ENCODE data around the gene PTPN18.

The PTPN18 gene

GRCh38 chr2:130355578-130356431, at the start of gene PTPN18:
Gene PTPN18 (plus strand): TSS chr2:130356056. CDS start chr2:130356108, 52 bp downstream.
- no peaks in the 10 kb centered on the region for H4K20me1 ChIP-seq (ENCODE audit: insufficient read depth, low read length, poor library complexity, severe bottlenecking)
- H3K9ac ChIP-seq (ENCODE audit: low read depth, low read length, poor library complexity, severe bottlenecking): no peak within 1 kb of the TSS
- H3K4me1 ChIP-seq (ENCODE audit: insufficient read depth, low read length, poor library complexity, severe bottlenecking): no peaks in the 10 kb centered on the region
- no peaks in the 10 kb centered on the region for H3F3A ChIP-seq (ENCODE audit: low read depth)
- no peak within 1 kb of the TSS for H2AFZ ChIP-seq (ENCODE audit: low read length)
- no peaks in the 10 kb centered on the region for H3K9me3 ChIP-seq (ENCODE audit: insufficient read depth, low read depth, low read length)
- no peak within 1 kb of the TSS for H3K4me3 ChIP-seq (ENCODE audit: low read length, poor library complexity, severe bottlenecking)
- no peak within 1 kb of the TSS for H3K4me2 ChIP-seq (ENCODE audit: low read depth, low read length, poor library complexity, severe bottlenecking)
- TF ChIP-seq EZH2phosphoT487 (IDR thresholded peaks at IDR 0.05; ENCODE audit: borderline replicate concordance) (no peak), CTCF (conservative IDR thresholded peaks at IDR 0.05; ENCODE audit: low read length) (no peak)
- no peaks in the 10 kb centered on the region for H3K27me3 ChIP-seq (ENCODE audit: insufficient read depth, low read length, poor library complexity, severe bottlenecking)
- H3K79me2 ChIP-seq (ENCODE audit: insufficient read depth, low read length): no peaks in the 10 kb centered on the region
- H3K9me2 ChIP-seq (replicated peaks; ENCODE audit: low read depth, low read length): no peaks in the 10 kb centered on the region
- no peaks in the 10 kb centered on the region for H3K36me3 ChIP-seq (ENCODE audit: insufficient read depth, low read length)

- TF ChIP-seq EZH2phosphoT487 (IDR thresholded peaks at IDR 0.05; ENCODE audit: borderline replicate concordance): no peak
- TF ChIP-seq CTCF (conservative IDR thresholded peaks at IDR 0.05; ENCODE audit: low read length): no peak
- H3K4me1 ChIP-seq (ENCODE audit: insufficient read depth, low read length, poor library complexity, severe bottlenecking): no peaks in the 10 kb centered on the region
- H3K9ac ChIP-seq (ENCODE audit: low read depth, low read length, poor library complexity, severe bottlenecking): no peak overlapping the region
- no peaks in the 10 kb centered on the region for H3F3A ChIP-seq (ENCODE audit: low read depth)
- H3K27me3 ChIP-seq (ENCODE audit: insufficient read depth, low read length, poor library complexity, severe bottlenecking): no peaks in the 10 kb centered on the region
- no peak overlapping the region for H3K4me3 ChIP-seq (ENCODE audit: low read length, poor library complexity, severe bottlenecking)
- no peaks in the 10 kb centered on the region for H3K9me2 ChIP-seq (replicated peaks; ENCODE audit: low read depth, low read length)
- H3K9me3 ChIP-seq (ENCODE audit: insufficient read depth, low read depth, low read length): no peaks in the 10 kb centered on the region
- no peaks in the 10 kb centered on the region for H3K79me2 ChIP-seq (ENCODE audit: insufficient read depth, low read length)
- H3K36me3 ChIP-seq (ENCODE audit: insufficient read depth, low read length): no peaks in the 10 kb centered on the region
- no peaks in the 10 kb centered on the region for H4K20me1 ChIP-seq (ENCODE audit: insufficient read depth, low read length, poor library complexity, severe bottlenecking)
- H2AFZ ChIP-seq (ENCODE audit: low read length): no peak overlapping the region
- no peak overlapping the region for H3K4me2 ChIP-seq (ENCODE audit: low read depth, low read length, poor library complexity, severe bottlenecking)
Observed at GRCh38 chr2:130307850-130308249, 48.0 kb upstream of the PTPN18 start.

- H3K4me3 ChIP-seq (ENCODE audit: low read length, poor library complexity, severe bottlenecking): no peak overlapping the region
- H4K20me1 ChIP-seq (ENCODE audit: insufficient read depth, low read length, poor library complexity, severe bottlenecking): no peaks in the 10 kb centered on the region
- TF ChIP-seq EZH2phosphoT487 (IDR thresholded peaks at IDR 0.05; ENCODE audit: borderline replicate concordance): no peak
- no peak for TF ChIP-seq CTCF (conservative IDR thresholded peaks at IDR 0.05; ENCODE audit: low read length)
- no peaks in the 10 kb centered on the region for H3K4me1 ChIP-seq (ENCODE audit: insufficient read depth, low read length, poor library complexity, severe bottlenecking)
- H3K9me3 ChIP-seq (ENCODE audit: insufficient read depth, low read depth, low read length): no peaks in the 10 kb centered on the region
- H3K4me2 ChIP-seq (ENCODE audit: low read depth, low read length, poor library complexity, severe bottlenecking): no peak overlapping the region
- no peaks in the 10 kb centered on the region for H3K9me2 ChIP-seq (replicated peaks; ENCODE audit: low read depth, low read length)
- H2AFZ ChIP-seq (ENCODE audit: low read length): no peak overlapping the region
- no peaks in the 10 kb centered on the region for H3K36me3 ChIP-seq (ENCODE audit: insufficient read depth, low read length)
- H3F3A ChIP-seq (ENCODE audit: low read depth): no peaks in the 10 kb centered on the region
- H3K9ac ChIP-seq (ENCODE audit: low read depth, low read length, poor library complexity, severe bottlenecking): no peak overlapping the region
- H3K79me2 ChIP-seq (ENCODE audit: insufficient read depth, low read length): no peaks in the 10 kb centered on the region
- no peaks in the 10 kb centered on the region for H3K27me3 ChIP-seq (ENCODE audit: insufficient read depth, low read length, poor library complexity, severe bottlenecking)
Observed at GRCh38 chr2:130310881-130311280, 45.0 kb upstream of the PTPN18 start.
